Omental fat pad (tissue), 4 donors: ENCODE results near the gene ZNF655. TPM values are rescaled to one million over a fixed set of nuclear protein-coding genes. Genes with fewer than 3 reads are reported as not detected.
A peak's percentile ranks its signal among the peaks of the same experiment; 100 is the strongest.
"Not testable (repeated sequence)": the region's sequence is repeated elsewhere in the genome, so short reads cannot be mapped to it uniquely, and the experiment has no call there.

Experiments used
- ATAC-seq: fragments of 150-250 bp; one replicate; pipeline ENCODE4 v1.9.1; 2016; ENCODE audit warnings: mild to moderate bottlenecking, moderate library complexity; ENCODE audit not compliant: low FRiP score
- DNase-seq: peaks from one replicate; pipeline ENCODE4 v3.0.0-alpha.2; 2019; ENCODE audit warnings: low spot score
- CTCF ChIP-seq, 3 donors: fragments of 450-650 bp; IDR thresholded peaks; one replicate each; pipeline ENCODE4 v1.5.1; 2016 to 2017; ENCODE audit warnings: antibody characterized with exemption in 3 of 3, mild to moderate bottlenecking in 3 of 3, moderate library complexity in 2 of 3
- total RNA-seq, 4 donors: library from RNA; depleted of rRNA; stranded (reverse); fragments of >200 nt; gene quantifications; one replicate each; pipeline ENCODE4 v1.1.0, GENCODE V29; 2016

Gene ZNF655
- total RNA-seq, 4 donors from 2014 or later, result 104 to 164 (median 109) TPM

- ATAC-seq, result no peak
- no peak for DNase-seq
- no peak for TF ChIP-seq CTCF (IDR thresholded peaks at IDR 0.05)
These were observed 19.1 kb upstream of the ZNF655 start for GRCh38 chr7:99539213-99539811.

DNA sequence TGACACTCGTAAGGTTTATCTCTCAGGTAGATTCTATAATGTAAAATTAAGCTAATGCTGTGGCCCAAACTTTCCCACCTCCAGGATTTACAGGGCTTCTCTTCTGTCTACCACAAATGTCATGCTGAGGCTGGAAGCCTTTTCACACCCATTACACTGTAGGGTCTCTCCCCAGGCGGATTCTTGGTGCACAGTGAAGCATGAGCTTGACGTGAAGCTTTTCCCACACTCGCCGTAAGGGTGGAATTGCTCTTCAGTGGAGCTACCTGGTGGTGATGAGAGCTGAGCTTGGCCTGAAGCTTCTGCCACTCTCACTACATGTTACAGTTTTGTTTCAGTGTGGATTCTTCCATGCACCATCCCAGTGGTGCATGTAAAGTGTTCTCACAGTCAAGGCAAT, 17.9 kb upstream of the ZNF655 start:
- ATAC-seq (no peak), DNase-seq (no peak)
- no peak for TF ChIP-seq CTCF (IDR thresholded peaks at IDR 0.05)

DNA sequence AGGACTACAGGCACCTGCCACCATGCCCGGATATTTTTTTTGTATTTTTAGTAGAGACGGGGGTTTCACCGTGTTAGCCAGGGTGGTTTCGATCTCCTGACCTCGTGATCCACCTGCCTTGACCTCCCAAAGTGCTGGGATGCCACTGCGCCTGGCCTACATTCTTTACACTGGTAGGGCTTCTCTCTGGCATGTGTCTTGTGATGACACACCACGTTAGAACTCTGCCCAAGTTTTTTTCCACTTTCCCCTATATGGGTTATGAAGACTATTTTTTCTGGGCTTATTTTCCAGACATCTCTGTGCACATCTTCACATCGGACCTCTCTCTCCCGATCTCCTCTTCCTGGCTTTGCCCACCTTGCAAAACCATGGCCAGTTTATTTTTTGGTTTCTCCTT, 17.2 kb upstream of the ZNF655 start:
- no peak for TF ChIP-seq CTCF (IDR thresholded peaks at IDR 0.05)
- DNase-seq (no peak), ATAC-seq (no peak)

DNA sequence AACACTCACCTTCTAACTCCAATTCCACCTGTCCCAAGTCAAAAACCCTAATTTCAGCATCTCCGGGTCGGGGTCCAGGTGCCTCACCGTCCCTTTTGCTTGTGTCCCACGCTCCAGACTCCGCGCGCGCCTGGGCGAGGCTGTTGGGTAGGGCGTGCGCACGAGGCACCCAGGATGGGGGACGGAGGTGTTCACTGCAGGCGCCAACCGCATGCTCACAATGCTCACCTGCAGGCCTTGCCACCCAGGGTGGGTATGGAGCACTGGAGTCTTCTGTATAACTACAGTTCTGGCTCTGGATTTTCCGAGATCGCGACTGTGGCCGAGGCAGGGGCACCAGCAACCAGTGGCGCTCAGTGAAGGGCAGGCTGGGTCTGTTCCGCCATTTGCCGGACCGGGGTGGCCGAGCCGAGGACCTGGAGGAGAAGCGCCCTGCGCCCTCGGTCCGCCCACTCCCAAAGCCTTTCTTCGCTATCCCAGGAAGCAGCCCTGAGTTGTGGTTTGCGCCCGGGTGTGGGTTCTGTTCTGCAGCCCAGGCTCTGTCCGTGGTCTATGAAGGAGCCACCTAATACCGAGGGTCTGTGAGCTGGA, 15.3 kb upstream of the ZNF655 start:
- no peak for TF ChIP-seq CTCF (IDR thresholded peaks at IDR 0.05)
- ATAC-seq, result no peak
- no peak for DNase-seq

DNA sequence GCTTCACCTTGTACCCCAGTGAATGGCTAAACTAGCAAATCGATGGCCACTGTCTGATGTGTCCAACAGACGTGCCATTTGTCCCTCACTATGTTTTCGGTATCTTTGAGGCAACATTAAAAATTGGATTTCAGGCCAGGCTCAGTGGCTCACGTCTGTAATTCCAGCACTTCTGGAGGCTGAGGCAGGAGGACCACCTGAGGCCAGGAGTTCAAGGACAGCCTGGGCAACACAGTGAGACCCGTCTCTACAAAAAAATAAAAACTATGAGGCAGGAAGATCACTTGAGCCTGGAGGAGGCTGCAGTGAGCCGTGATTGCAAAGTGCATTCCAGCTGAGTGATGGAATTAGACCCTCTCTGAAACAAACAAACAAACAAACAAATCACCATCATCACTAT, 14.5 kb upstream of the ZNF655 start:
- ATAC-seq, result no peak
- DNase-seq, result no peak
- TF ChIP-seq CTCF (IDR thresholded peaks at IDR 0.05), result no peak

DNA sequence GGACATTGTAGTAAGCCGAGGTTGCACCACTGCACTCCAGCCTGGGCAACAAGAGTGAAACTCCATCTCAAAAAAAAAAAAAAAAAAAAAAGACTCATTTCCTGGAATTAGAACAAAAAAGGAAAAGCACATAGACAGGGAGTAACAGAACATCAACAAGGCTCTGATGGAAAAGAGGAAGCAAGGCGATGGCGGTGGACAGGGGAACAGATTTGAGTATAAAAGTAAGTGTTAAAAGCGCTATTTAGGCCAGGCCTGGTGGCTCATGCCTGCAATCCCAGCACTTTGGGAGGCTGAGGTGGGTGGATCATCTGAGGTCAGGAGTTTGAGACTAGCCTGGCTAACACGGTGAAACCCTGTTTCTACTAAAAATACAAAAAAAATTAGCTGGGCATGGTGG, 13.1 kb upstream of the ZNF655 start:
- ATAC-seq, DNase-seq: not testable (repeated sequence)

DNA sequence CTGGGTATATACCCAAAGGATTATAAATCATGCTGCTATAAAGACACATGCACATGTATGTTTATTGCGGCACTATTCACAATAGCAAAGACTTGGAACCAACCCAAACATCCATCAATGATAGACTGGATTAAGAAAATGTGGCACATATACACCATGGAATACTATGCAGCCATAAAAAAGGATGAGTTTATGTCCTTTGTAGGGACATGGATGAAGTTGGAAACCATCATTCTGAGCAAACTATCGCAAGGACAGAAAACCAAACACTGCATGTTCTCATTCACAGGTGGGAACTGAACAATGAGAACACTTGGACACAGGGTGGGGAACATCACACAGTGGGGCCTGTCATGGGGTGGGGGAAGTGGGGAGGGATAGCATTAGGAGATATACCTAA, 8.9 kb upstream of the ZNF655 start:
- not testable (repeated sequence) for DNase-seq, ATAC-seq

GRCh38 chr7:99551334-99551733, 7.1 kb upstream of the ZNF655 start:
- no peak for TF ChIP-seq CTCF (IDR thresholded peaks at IDR 0.05)
- ATAC-seq (peak; percentile 13), DNase-seq (no peak)
